Measurements from ENCODE around the gene THADA. TPM values are rescaled to one million over a fixed set of nuclear protein-coding genes. Genes with fewer than 3 reads are reported as not detected.
"Not testable (repeated sequence)": the region's sequence is repeated elsewhere in the genome, so short reads cannot be mapped to it uniquely, and the experiment has no call there.

THADA gene
- total and polyA plus RNA-seq, 4 experiments from 2014 or later, result 20.3 to 44.8 (median 32.8) TPM

DNA sequence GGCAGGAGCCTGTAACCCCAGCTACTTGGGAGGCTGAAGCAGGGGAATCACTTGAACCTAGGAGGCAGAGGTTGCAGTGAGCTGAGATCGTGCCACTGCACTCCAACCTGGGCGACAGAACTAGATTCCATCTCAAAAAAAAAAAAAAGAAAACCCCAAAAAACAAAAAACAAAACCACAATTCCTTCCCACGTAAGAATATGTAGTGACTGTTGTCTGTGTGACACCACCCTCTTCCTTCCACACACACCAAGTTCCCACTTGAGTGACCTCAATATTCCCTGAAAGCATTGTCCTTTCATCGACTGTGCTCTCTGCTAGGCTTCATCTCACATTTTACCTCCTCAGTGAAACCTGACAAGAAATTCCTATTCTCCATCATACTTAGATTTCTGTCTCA is 8.8 kb upstream of the THADA start:
- no peaks in the 10 kb centered on the region for H3K27me3 Mint-ChIP-seq
- intact Hi-C loops (cut with micrococcal nuclease), result no loop called here
- ChIA-PET CTCF (ENCODE audit: partially characterized antibody) (interaction anchor here (0.7 to 3.0 kb wide), 6 partner anchors 8 to 777 kb away, joined by 3 to 20 read pairs (median 4); partner anchors contain the start of gene THADA), POLR2A (ENCODE audit: partially characterized antibody) (interaction anchor here (1.0 to 1.5 kb wide), 2 partner anchors 9 to 62 kb away, joined by 3 to 6 read pairs; partner anchors contain the start of gene THADA)
- H3K4me1 Mint-ChIP-seq, result peaks cover 4 to 9% (median 5%) of the 10 kb centered on the region in 4 donors
- peak overlapping the region in 3 of 8 donors; percentile 21 to 61 (median 37) for H3K4me3 Mint-ChIP-seq
- peak overlapping the region in 3 of 7 donors; percentile 39 to 95 (median 39) for H3K27ac Mint-ChIP-seq
- peak in 1 of 5 donors; percentile 8 for DNase-seq
- H3K36me3 Mint-ChIP-seq, result no peaks in the 10 kb centered on the region
- no peaks in the 10 kb centered on the region for H3K36me3 ChIP-seq (ENCODE audit: insufficient read depth, low read length)
- H3K27ac ChIP-seq (ENCODE audit: low read depth, low read length), result no peak overlapping the region
- no peaks in the 10 kb centered on the region for H3K9me3 Mint-ChIP-seq
- no peaks in the 10 kb centered on the region for H3K9me3 ChIP-seq (ENCODE audit: control insufficient read depth in 1 of 2, low read length in 2 of 2)
- H3K27me3 ChIP-seq (ENCODE audit: insufficient read depth, low read length), result no peaks in the 10 kb centered on the region
- no peak overlapping the region for H3K4me3 ChIP-seq (ENCODE audit: low read length in 2 of 2)
- peaks cover 4% of the 10 kb centered on the region for H3K4me1 ChIP-seq (ENCODE audit: insufficient read depth, low read length)

DNA sequence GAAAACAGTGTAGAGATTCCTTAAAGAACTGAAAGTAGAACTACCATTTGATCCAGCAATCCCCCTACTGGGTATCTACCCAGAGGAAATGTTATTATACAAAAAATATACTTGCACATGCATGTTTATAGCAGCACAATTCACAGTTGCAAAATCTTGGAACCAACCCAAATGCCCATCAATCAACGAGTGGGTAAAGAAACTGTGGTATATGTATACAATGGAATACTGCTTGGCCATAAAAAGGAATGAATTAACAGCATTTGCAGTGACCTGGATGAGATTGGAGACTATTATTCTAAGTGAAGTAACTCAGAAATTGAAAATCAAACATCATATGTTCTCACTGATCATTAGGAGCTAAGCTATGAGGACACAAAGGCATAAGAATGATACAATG is 4.8 kb upstream of the THADA start:
- H3K27me3 ChIP-seq (ENCODE audit: insufficient read depth, low read length); H3K27me3 Mint-ChIP-seq; H3K9me3 Mint-ChIP-seq; intact Hi-C loops (cut with micrococcal nuclease); POLR2A ChIA-PET (ENCODE audit: partially characterized antibody); H3K27ac Mint-ChIP-seq; H3K4me3 ChIP-seq (ENCODE audit: low read length in 2 of 2); H3K27ac ChIP-seq (ENCODE audit: low read depth, low read length); H3K36me3 ChIP-seq (ENCODE audit: insufficient read depth, low read length); CTCF ChIA-PET (ENCODE audit: partially characterized antibody); DNase-seq; H3K9me3 ChIP-seq (ENCODE audit: control insufficient read depth in 1 of 2, low read length in 2 of 2); H3K36me3 Mint-ChIP-seq; H3K4me3 Mint-ChIP-seq: not testable (repeated sequence)
- H3K4me1 ChIP-seq (ENCODE audit: insufficient read depth, low read length), result peaks cover 15% of the 10 kb centered on the region
- H3K4me1 Mint-ChIP-seq, result peaks cover 9 to 26% (median 14%) of the 10 kb centered on the region in 4 donors

DNA sequence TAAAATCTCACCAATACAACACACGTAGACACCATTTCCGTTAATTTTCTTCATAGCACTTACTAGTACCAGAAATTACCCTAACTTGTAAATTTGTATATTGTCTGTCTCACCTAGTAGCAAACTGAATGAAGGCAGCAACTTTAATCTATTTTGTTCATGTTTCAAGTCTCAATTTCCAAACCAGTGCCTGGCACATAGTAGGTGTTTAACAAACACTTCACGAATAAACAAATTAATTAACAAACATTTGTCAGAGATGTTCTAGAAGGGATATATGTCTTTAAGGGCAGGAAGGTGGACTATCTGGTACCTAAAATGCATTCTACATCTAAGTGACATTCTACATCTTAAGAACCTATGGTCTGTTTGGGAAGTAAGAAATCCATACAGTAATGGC is 963 bp downstream of the THADA start:
- Mint-ChIP-seq H3K27ac (peak overlapping the region; percentile 97 to 99 (median 99)), H3K27me3 (no peaks in the 10 kb centered on the region), H3K4me3 (peak overlapping the region; percentile 91 to 97 (median 96)), H3K36me3 (peaks cover 3 to 37% of the 10 kb centered on the region in 2 donors), H3K9me3 (peaks cover 0 to 2% (median 0%) of the 10 kb centered on the region in 8 donors), H3K4me1 (peaks cover 22 to 44% (median 30%) of the 10 kb centered on the region in 4 donors)
- no peaks in the 10 kb centered on the region for H3K9me3 ChIP-seq (ENCODE audit: control insufficient read depth in 1 of 2, low read length in 2 of 2)
- DNase-seq, result no peak
- H3K36me3 ChIP-seq (ENCODE audit: insufficient read depth, low read length), result peaks cover 18% of the 10 kb centered on the region
- peak overlapping the region; percentile 89 for H3K27ac ChIP-seq (ENCODE audit: low read depth, low read length)
- intact Hi-C loops (cut with micrococcal nuclease), result loop anchor here (5.0 kb wide), 1 partner anchor 368 kb away; the partner anchor contains the start of gene ZFP36L2
- H3K4me3 ChIP-seq (ENCODE audit: low read length in 2 of 2), result peak overlapping the region; percentile 73 to 82
- peaks cover 28% of the 10 kb centered on the region for H3K4me1 ChIP-seq (ENCODE audit: insufficient read depth, low read length)
- H3K27me3 ChIP-seq (ENCODE audit: insufficient read depth, low read length), result no peaks in the 10 kb centered on the region
- POLR2A ChIA-PET (ENCODE audit: partially characterized antibody), result no interaction called here
- CTCF ChIA-PET (ENCODE audit: partially characterized antibody), result interaction anchor here (1.1 to 1.2 kb wide), 2 partner anchors 14 to 45 kb away, joined by 3 read pairs; no protein-coding TSS in a partner anchor

DNA sequence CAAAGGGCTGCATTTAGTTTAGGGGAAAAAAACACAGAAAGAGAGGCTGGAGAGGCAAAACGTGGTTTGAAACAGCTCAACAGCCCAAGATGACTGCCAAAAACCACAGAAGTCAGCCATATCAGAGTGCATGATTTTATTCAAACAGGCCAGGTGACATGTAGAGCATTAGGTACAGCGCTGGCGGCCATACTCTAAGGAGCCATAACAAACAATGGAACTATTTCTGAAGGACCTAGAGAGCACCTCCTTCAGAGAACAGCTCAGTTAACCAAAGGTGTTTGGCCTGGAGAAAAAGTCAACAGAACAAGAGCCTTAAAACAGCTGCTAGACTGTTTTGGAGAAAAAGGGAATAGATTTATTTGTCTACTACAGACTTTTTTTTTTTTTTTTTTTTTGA is 2.6 kb downstream of the THADA start:
- Histone ChIP-seq H3K4me1 (ENCODE audit: insufficient read depth, low read length) (peaks cover 28% of the 10 kb centered on the region), H3K36me3 (ENCODE audit: insufficient read depth, low read length) (peaks cover 25% of the 10 kb centered on the region), H3K27ac (ENCODE audit: low read depth, low read length) (no peak overlapping the region), H3K9me3 (ENCODE audit: control insufficient read depth in 1 of 2, low read length in 2 of 2) (no peaks in the 10 kb centered on the region), H3K27me3 (ENCODE audit: insufficient read depth, low read length) (no peaks in the 10 kb centered on the region), H3K4me3 (ENCODE audit: low read length in 2 of 2) (no peak overlapping the region)
- intact Hi-C loops (cut with micrococcal nuclease), result no loop called here
- Mint-ChIP-seq H3K27me3 (no peaks in the 10 kb centered on the region), H3K36me3 (peaks cover 7 to 45% of the 10 kb centered on the region in 2 donors), H3K4me1 (peaks cover 22 to 44% (median 30%) of the 10 kb centered on the region in 4 donors), H3K27ac (peak overlapping the region in 4 of 7 donors; percentile 1 to 65 (median 53)), H3K9me3 (peaks cover 0 to 2% (median 0%) of the 10 kb centered on the region in 8 donors), H3K4me3 (peak overlapping the region in 5 of 8 donors; percentile 5 to 71 (median 36))
- DNase-seq, result no peak
- ChIA-PET CTCF (ENCODE audit: partially characterized antibody) (interaction anchor here (0.6 to 0.7 kb wide), 2 partner anchors 16 to 780 kb away, joined by 3 to 5 read pairs; no protein-coding TSS in a partner anchor), POLR2A (ENCODE audit: partially characterized antibody) (no interaction called here)

DNA sequence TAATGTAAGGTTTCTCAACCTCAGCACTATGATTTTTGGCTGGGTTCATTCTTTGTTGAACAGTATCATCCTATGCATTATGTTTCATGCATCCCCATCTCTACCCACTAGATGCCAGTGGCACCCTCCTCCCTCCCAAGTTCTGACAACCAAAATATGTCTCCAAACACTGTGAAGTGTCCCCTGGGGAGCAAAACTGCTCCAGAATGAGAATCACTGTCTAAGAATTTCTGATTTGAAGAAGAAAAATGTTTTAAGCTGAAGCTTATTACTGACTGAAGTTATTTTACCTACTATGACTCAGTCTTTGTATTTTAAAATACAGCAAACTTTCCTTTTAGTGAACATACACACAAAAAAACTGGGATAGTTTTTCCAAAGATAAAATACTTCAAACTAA is 3.4 kb downstream of the THADA start:
- H3K27ac Mint-ChIP-seq, result no peak overlapping the region
- H3K9me3 Mint-ChIP-seq, result peaks cover 0 to 2% (median 0%) of the 10 kb centered on the region in 8 donors
- ChIA-PET CTCF (ENCODE audit: partially characterized antibody) (no interaction called here), POLR2A (ENCODE audit: partially characterized antibody) (no interaction called here)
- peaks cover 10 to 53% of the 10 kb centered on the region in 2 donors for H3K36me3 Mint-ChIP-seq
- Histone ChIP-seq H3K36me3 (ENCODE audit: insufficient read depth, low read length) (peaks cover 31% of the 10 kb centered on the region), H3K27me3 (ENCODE audit: insufficient read depth, low read length) (no peaks in the 10 kb centered on the region), H3K4me3 (ENCODE audit: low read length in 2 of 2) (no peak overlapping the region), H3K4me1 (ENCODE audit: insufficient read depth, low read length) (peaks cover 28% of the 10 kb centered on the region), H3K9me3 (ENCODE audit: control insufficient read depth in 1 of 2, low read length in 2 of 2) (no peaks in the 10 kb centered on the region), H3K27ac (ENCODE audit: low read depth, low read length) (no peak overlapping the region)
- intact Hi-C loops (cut with micrococcal nuclease), result no loop called here
- H3K4me3 Mint-ChIP-seq, result no peak overlapping the region
- H3K4me1 Mint-ChIP-seq, result peaks cover 23 to 44% (median 31%) of the 10 kb centered on the region in 4 donors
- no peak for DNase-seq
- no peaks in the 10 kb centered on the region for H3K27me3 Mint-ChIP-seq

DNA sequence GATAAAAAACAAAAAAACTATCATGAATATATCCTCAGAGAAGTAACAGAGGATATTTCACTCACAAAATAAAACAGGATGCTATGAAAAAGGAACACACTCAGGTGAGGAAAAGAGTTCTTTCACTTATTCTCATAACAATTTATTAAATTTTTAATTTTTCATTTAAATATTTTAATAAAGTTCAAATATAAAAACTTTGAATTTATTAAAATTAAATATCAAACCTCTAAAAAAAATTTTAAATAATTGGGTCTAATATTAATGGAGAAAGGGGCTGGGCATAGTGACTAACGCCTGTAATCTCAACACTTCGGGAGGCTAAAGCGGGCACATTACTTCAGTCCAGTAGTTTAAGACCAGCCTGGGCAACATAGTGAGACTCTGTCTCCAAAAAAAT is 10.1 kb downstream of the THADA start:
- Histone ChIP-seq H3K4me1 (ENCODE audit: insufficient read depth, low read length) (no peaks in the 10 kb centered on the region), H3K27me3 (ENCODE audit: insufficient read depth, low read length) (no peaks in the 10 kb centered on the region), H3K4me3 (ENCODE audit: low read length in 2 of 2) (no peak overlapping the region), H3K27ac (ENCODE audit: low read depth, low read length) (no peak overlapping the region), H3K9me3 (ENCODE audit: control insufficient read depth in 1 of 2, low read length in 2 of 2) (no peaks in the 10 kb centered on the region), H3K36me3 (ENCODE audit: insufficient read depth, low read length) (peaks cover 47% of the 10 kb centered on the region)
- CTCF ChIA-PET (ENCODE audit: partially characterized antibody), result interaction anchor here (0.7 to 5.3 kb wide), 2 partner anchors 8 to 638 kb away, joined by 3 to 29 read pairs; no protein-coding TSS in a partner anchor
- H3K27me3 Mint-ChIP-seq, result no peaks in the 10 kb centered on the region
- H3K36me3 Mint-ChIP-seq, result peaks cover 47 to 70% of the 10 kb centered on the region in 2 donors
- H3K27ac Mint-ChIP-seq, result no peak overlapping the region
- DNase-seq, result no peak
- H3K4me1 Mint-ChIP-seq, result peaks cover 3 to 11% (median 4%) of the 10 kb centered on the region in 4 donors
- intact Hi-C loops (cut with micrococcal nuclease), result no loop called here
- POLR2A ChIA-PET (ENCODE audit: partially characterized antibody), result no interaction called here
- no peaks in the 10 kb centered on the region for H3K9me3 Mint-ChIP-seq
- H3K4me3 Mint-ChIP-seq, result no peak overlapping the region

DNA sequence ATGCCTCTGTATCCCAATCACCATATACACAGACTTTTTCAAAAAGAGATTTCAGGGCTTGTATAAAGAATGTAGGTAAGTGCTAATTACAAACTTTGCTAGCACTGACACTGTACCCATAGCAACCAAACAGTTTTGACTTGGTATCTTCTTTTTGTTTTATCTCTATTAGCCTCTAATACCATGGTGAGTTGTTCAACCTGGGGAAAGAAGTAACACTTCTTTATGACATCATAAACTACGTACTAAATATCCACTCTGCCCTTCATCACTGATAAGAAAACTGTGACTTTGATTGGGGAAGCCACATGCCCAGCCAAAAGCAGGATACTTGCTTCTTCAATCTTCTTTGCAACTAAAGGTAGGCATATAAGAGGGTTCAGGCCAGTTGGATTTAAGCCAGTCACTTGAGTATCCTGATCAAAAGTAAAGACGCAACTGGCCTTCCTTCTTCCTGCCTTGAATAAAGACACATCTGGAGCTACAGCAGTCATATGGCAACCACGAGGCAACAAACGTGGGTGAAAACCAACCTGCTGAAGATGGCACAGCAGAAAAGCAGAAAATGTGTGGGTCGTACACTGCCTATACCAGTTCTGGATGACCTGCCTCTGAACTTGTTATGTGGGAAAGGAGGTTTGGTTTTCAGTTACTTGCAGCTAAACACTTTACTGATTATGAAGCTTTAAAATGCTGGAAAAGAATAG is 16.4 kb downstream of the THADA start:
- ChIA-PET CTCF (ENCODE audit: partially characterized antibody) (interaction anchor here (0.7 to 1.6 kb wide), 9 partner anchors 10 to 439 kb away, joined by 3 to 5 read pairs (median 3); no protein-coding TSS in a partner anchor), POLR2A (ENCODE audit: partially characterized antibody) (interaction anchor here (0.6 to 0.8 kb wide), 2 partner anchors 10 to 62 kb away, joined by 3 read pairs; no protein-coding TSS in a partner anchor)
- peak overlapping the region in 5 of 7 donors; percentile 21 to 92 (median 70) for H3K27ac Mint-ChIP-seq
- Histone ChIP-seq H3K27ac (ENCODE audit: low read depth, low read length) (no peak overlapping the region), H3K27me3 (ENCODE audit: insufficient read depth, low read length) (no peaks in the 10 kb centered on the region), H3K4me3 (ENCODE audit: low read length in 2 of 2) (no peak overlapping the region), H3K36me3 (ENCODE audit: insufficient read depth, low read length) (peaks cover 40% of the 10 kb centered on the region), H3K9me3 (ENCODE audit: control insufficient read depth in 1 of 2, low read length in 2 of 2) (no peaks in the 10 kb centered on the region), H3K4me1 (ENCODE audit: insufficient read depth, low read length) (no peaks in the 10 kb centered on the region)
- no peak for DNase-seq
- intact Hi-C loops (cut with micrococcal nuclease), result no loop called here
- H3K27me3 Mint-ChIP-seq, result no peaks in the 10 kb centered on the region
- H3K4me1 Mint-ChIP-seq, result peaks cover 5 to 15% (median 11%) of the 10 kb centered on the region in 4 donors
- peak overlapping the region in 1 of 8 donors; percentile 0 for H3K4me3 Mint-ChIP-seq
- H3K36me3 Mint-ChIP-seq, result peaks cover 44 to 56% of the 10 kb centered on the region in 2 donors
- H3K9me3 Mint-ChIP-seq, result no peaks in the 10 kb centered on the region
